Thoracic aorta (tissue), 2 donors: Measurements from ENCODE around the gene RNF141. TPM values are rescaled to one million over a fixed set of nuclear protein-coding genes. Genes with fewer than 3 reads are reported as not detected.

Source experiments
- ATAC-seq: fragments of 150-250 bp; one replicate; pipeline ENCODE4 v1.8.0; 2017; ENCODE audit warnings: low read depth; ENCODE audit not compliant: insufficient number of reproducible peaks, low FRiP score
- DNase-seq: peaks from one replicate; pipeline ENCODE4 v3.0.0-alpha.2; 2020; ENCODE audit warnings: low spot score
- H3K27ac ChIP-seq, 2 donors: fragments of 200-600 bp; sonication (generic); 1 replicate in 1 of 2; 2 replicates in 1 of 2; pipeline ENCODE4 v1.5.1; 2016; ENCODE audit warnings: mild to moderate bottlenecking in 2 of 2, moderate library complexity in 2 of 2
- H3K27me3 ChIP-seq: fragments of 200-600 bp; sonication (generic); replicated peaks from 2 replicates; pipeline ENCODE4 v1.6.0; 2016; ENCODE audit warnings: mild to moderate bottlenecking; ENCODE audit not compliant: insufficient read depth
- H3K36me3 ChIP-seq: fragments of 200-600 bp; sonication (generic); one replicate; pipeline ENCODE4 v1.5.1; 2016
- H3K4me1 ChIP-seq, 2 donors: fragments of 200-600 bp; sonication (generic); 1 replicate in 1 of 2; 2 replicates in 1 of 2; pipeline versions ENCODE4 v1.5.1 to v1.6.0; 2016; ENCODE audit warnings: low read depth in 2 of 2, mild to moderate bottlenecking in 1 of 2; ENCODE audit not compliant: control insufficient read depth in 1 of 2
- H3K4me3 ChIP-seq: fragments of 200-600 bp; sonication (generic); 2 replicates; pipeline ENCODE4 v1.5.1; 2016; ENCODE audit warnings: mild to moderate bottlenecking
- H3K9me3 ChIP-seq: fragments of 200-600 bp; sonication (generic); 2 replicates; pipeline ENCODE4 v1.5.1; 2016
- total RNA-seq, 2 donors: library from RNA; depleted of rRNA; stranded (reverse); fragments of >200 nt; gene quantifications; one replicate each; pipeline versions ENCODE4 v1.1.0 to v1.2.3, GENCODE V29; 2016
- TF ChIP-seq, protein P1 (sequence below): fragments of 200-600 bp; sonication (generic); IDR thresholded peaks from one replicate; pipeline ENCODE4 v1.5.1; 2019; ENCODE audit warnings: antibody characterized with exemption

The RNF141 gene
- total RNA-seq, 2 donors from 2014 or later, result 37.3 to 47.2 TPM

DNA sequence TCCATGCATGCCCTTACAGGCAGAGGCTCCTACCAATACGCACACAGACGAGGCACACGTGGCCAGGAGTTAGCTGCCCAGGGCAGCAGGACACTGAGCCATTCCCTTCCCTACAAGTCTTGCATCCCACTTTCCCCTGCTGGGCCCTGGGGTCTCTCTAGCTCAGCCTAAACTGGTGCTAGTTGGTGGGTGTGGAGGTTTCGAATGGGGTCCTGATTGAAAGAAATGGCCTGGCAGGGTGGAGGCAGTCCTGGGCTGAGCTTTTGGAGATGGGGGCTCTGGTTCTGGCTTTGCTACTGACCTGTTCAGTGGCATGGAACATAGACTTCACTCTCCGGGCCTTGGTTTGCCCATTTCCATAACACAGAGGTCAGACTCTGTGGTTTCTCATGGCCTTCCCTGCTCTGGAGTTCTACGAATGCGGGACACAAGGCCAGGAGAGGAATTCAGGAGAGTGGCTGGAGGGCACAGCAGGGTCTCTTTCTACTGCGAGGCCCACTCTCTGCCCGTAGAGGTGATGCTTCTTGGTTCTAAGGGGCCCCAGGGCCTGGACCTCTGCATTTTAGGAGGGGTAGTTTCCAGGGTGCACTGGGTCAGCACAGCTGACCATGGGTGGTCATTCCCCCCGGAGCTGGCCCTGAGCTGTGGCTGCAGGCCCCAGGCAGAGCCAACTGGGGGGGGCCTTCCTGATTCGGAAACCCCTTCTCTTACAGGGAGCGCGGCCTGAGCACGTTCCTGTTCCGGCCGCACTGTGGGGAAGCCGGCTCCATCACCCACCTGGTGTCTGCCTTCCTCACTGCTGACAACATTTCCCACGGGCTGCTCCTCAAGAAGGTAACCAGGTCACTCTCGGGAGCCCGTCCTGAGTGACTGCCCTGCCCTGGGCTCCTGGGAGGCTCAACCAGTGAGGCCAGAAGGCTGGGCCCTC lies 40.0 kb downstream of the RNF141 start:
- peaks cover 3% of the 10 kb centered on the region for H3K36me3 ChIP-seq
- H3K9me3 ChIP-seq, result no peaks in the 10 kb centered on the region
- H3K4me3 ChIP-seq, result no peak overlapping the region
- no peaks in the 10 kb centered on the region for H3K27me3 ChIP-seq
- H3K27ac ChIP-seq, result no peak overlapping the region
- ATAC-seq, result no peak
- H3K4me1 ChIP-seq, result peaks cover 2 to 5% of the 10 kb centered on the region in 2 donors
- TF ChIP-seq, protein P1, sequence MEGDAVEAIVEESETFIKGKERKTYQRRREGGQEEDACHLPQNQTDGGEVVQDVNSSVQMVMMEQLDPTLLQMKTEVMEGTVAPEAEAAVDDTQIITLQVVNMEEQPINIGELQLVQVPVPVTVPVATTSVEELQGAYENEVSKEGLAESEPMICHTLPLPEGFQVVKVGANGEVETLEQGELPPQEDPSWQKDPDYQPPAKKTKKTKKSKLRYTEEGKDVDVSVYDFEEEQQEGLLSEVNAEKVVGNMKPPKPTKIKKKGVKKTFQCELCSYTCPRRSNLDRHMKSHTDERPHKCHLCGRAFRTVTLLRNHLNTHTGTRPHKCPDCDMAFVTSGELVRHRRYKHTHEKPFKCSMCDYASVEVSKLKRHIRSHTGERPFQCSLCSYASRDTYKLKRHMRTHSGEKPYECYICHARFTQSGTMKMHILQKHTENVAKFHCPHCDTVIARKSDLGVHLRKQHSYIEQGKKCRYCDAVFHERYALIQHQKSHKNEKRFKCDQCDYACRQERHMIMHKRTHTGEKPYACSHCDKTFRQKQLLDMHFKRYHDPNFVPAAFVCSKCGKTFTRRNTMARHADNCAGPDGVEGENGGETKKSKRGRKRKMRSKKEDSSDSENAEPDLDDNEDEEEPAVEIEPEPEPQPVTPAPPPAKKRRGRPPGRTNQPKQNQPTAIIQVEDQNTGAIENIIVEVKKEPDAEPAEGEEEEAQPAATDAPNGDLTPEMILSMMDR, result no peak
- no peak for DNase-seq

DNA sequence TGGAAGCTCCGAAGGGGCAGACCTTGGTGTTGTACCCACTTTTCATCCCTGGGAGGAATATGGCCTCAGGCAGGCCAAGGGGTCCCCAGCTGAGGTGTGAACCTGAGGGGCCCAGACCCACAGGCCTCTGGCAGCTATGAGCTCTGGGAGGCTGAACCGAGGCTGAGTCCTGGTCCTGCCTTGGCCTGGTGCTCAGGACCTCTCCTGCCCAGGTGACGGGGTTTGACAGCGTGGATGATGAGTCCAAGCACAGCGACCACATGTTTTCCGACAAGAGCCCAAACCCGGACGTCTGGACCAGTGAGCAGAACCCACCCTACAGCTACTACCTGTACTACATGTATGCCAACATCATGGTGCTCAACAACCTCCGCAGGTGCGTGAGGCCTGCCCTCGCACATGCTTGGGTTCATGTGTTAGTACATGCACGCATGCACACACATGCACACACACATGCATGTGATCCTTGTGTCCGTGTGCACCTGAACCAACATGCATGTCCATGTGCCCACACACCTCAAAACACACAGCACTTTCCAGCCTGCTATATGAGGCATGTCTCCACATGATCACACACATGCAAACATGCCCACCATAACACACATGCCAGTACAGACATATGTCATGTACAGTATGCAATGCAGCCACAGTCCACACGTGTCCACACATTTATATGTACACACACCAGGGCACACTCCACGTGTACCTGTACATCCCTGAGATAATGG lies 40.9 kb downstream of the RNF141 start:
- DNase-seq (no peak), ATAC-seq (no peak)
- no peak overlapping the region for H3K27ac ChIP-seq
- H3K36me3 ChIP-seq, result peaks cover 3% of the 10 kb centered on the region
- H3K4me3 ChIP-seq, result no peak overlapping the region
- H3K4me1 ChIP-seq, result peaks cover 0 to 2% of the 10 kb centered on the region in 2 donors
- H3K9me3 ChIP-seq, result no peaks in the 10 kb centered on the region
- TF ChIP-seq, protein P1, result no peak
- H3K27me3 ChIP-seq, result no peaks in the 10 kb centered on the region

DNA sequence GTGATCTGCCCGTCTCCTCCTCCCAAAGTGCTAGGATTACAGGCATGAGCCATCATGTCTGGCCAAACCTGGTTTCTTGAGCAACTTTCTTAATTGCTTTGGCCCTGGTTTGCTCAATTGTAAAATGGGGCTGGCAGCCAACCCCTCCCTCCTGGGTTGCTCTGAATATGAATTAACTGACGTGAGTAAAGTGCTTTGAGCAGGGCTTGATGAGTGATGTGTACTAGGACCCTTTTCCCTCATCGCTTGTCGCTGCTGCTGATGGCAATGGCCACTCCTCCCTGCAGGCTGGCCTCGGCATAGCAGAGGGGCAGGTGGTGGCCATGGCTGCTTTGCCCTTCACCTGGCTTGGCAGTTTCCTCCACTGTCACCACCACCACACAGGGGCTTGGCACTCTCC lies 41.5 kb downstream of the RNF141 start:
- no peak overlapping the region for H3K4me3 ChIP-seq
- H3K4me1 ChIP-seq, result peaks cover 0 to 2% of the 10 kb centered on the region in 2 donors
- no peaks in the 10 kb centered on the region for H3K27me3 ChIP-seq
- ATAC-seq (no peak), DNase-seq (no peak)
- H3K9me3 ChIP-seq, result no peaks in the 10 kb centered on the region
- H3K36me3 ChIP-seq, result peaks cover 3% of the 10 kb centered on the region
- no peak overlapping the region for H3K27ac ChIP-seq
- TF ChIP-seq, protein P1, result no peak

DNA sequence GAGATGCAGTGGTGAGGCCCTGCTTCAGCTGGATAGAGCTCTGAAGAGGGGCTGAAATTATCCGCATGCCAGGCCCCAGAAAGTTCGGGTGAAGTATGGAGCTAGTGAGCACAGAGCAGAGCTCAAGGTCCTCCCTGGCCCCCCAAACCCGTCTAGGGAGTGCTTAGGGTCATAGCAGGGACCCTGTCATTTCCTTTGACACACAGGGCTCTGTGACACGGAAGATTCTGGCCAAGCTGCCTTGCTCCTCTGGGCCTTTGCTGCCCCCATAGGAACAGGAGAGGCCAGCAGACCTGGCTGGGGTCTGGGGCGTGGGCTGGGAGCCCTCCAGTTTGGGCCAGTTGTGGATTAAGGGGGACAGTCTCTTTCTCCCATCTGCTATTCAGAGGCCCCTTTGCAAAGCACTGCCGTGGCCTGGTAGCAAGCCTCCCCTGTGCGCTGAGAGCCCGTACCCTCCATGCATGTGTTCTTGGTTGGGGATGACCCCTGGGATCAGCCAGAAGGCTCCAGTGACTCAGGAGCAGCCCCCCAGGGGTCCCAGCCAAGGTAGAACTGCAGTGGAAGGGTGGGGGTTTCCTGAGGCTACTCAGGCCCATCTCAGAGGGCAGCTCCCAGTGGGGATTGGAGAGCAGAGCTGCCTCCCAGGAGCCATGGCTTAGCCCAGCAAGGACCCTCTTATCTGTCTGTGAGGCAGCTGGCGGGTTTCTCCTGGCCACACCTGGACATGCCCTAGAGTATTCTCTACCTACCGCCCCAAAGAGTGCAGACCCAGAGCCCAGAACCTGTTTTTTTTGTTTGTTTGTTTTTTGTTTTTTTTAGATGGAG lies 42.3 kb downstream of the RNF141 start:
- DNase-seq, result no peak
- H3K36me3 ChIP-seq, result peaks cover 3% of the 10 kb centered on the region

More for the DNA sequence above, 42.3 kb downstream of the RNF141 start:
- no peak overlapping the region for H3K4me3 ChIP-seq
- no peak for ATAC-seq
- no peak overlapping the region for H3K27ac ChIP-seq
- TF ChIP-seq, protein P1, result no peak
- H3K4me1 ChIP-seq, result no peaks in the 10 kb centered on the region
- no peaks in the 10 kb centered on the region for H3K27me3 ChIP-seq
- no peaks in the 10 kb centered on the region for H3K9me3 ChIP-seq
